ENCODE data around the gene EIF4G3.

- TF ChIP-seq CTCF (IDR thresholded peaks at IDR 0.05; ENCODE audit: insufficient read depth, low read length, poor library complexity, severe bottlenecking) (no peak), EZH2phosphoT487 (conservative IDR thresholded peaks at IDR 0.05; ENCODE audit: low read length) (no peak)
These were observed 112.6 kb downstream of the EIF4G3 start for GRCh38 chr1:21064057-21064456.
